GM19467 (cell line): ENCODE data around the gene LCA5.
"Not testable (repeated sequence)": the region's sequence is repeated elsewhere in the genome, so short reads cannot be mapped to it uniquely, and the experiment has no call there.

Source experiments
- ATAC-seq: cut with Tn5 transposase; IDR thresholded peaks from one replicate; pipeline ENCODE4 v1.9.1; 2021; ENCODE audit warnings: mild to moderate bottlenecking, moderate library complexity; ENCODE audit not compliant: unreplicated experiment

Gene LCA5

GRCh38 chr6:79538106-79538971 is 1.1 kb upstream of the LCA5 start:
- ATAC-seq, result no peak

- no peak for ATAC-seq
These were observed 661 bp downstream of the LCA5 start for GRCh38 chr6:79536585-79536953.

GRCh38 chr6:79529567-79529966 is 7.7 kb downstream of the LCA5 start:
- ATAC-seq, result not testable (repeated sequence)

- ATAC-seq, result no peak
These were observed 10.3 kb downstream of the LCA5 start for GRCh38 chr6:79526897-79527296.

GRCh38 chr6:79525272-79526100 is 11.7 kb downstream of the LCA5 start:
- no peak for ATAC-seq

GRCh38 chr6:79524065-79524464 is 13.2 kb downstream of the LCA5 start:
- ATAC-seq, result no peak

- ATAC-seq, result no peak
These were observed 14.6 kb downstream of the LCA5 start for GRCh38 chr6:79522609-79523008.

GRCh38 chr6:79520534-79520933 is 16.7 kb downstream of the LCA5 start:
- no peak for ATAC-seq

- no peak for ATAC-seq
These were observed 18.4 kb downstream of the LCA5 start for GRCh38 chr6:79518842-79519241.

GRCh38 chr6:79515436-79515835 is 21.8 kb downstream of the LCA5 start:
- ATAC-seq, result no peak

GRCh38 chr6:79513111-79513510 is 24.1 kb downstream of the LCA5 start:
- no peak for ATAC-seq

GRCh38 chr6:79512014-79512413 is 25.2 kb downstream of the LCA5 start:
- no peak for ATAC-seq

GRCh38 chr6:79510707-79511106 is 26.5 kb downstream of the LCA5 start:
- no peak for ATAC-seq

GRCh38 chr6:79506251-79506650 is 31.0 kb downstream of the LCA5 start:
- no peak for ATAC-seq

- ATAC-seq, result no peak
These were observed 32.9 kb downstream of the LCA5 start for GRCh38 chr6:79504372-79504771.

- no peak for ATAC-seq
These were observed 38.4 kb downstream of the LCA5 start for GRCh38 chr6:79498842-79499241.

- no peak for ATAC-seq
These were observed 42.0 kb downstream of the LCA5 start for GRCh38 chr6:79495246-79495645.

- no peak for ATAC-seq
These were observed 42.4 kb downstream of the LCA5 start for GRCh38 chr6:79494841-79495240.

- ATAC-seq, result no peak
These were observed 66.5 kb downstream of the LCA5 start for GRCh38 chr6:79470728-79471127.

GRCh38 chr6:79469376-79470246 is 67.6 kb downstream of the LCA5 start:
- ATAC-seq, result no peak

- no peak for ATAC-seq
These were observed 68.6 kb downstream of the LCA5 start for GRCh38 chr6:79468587-79468986.
